CD4-positive, alpha-beta T cell treated with Interleukin-17A for 1 hour (primary cell): ENCODE data around the gene AP3B2.
A peak's percentile ranks its signal among the peaks of the same experiment; 100 is the strongest.

ENCODE experiments used
- DNase-seq: peaks from one replicate; pipeline ENCODE4 v3.0.0-alpha.2; 2020

The AP3B2 gene

DNA sequence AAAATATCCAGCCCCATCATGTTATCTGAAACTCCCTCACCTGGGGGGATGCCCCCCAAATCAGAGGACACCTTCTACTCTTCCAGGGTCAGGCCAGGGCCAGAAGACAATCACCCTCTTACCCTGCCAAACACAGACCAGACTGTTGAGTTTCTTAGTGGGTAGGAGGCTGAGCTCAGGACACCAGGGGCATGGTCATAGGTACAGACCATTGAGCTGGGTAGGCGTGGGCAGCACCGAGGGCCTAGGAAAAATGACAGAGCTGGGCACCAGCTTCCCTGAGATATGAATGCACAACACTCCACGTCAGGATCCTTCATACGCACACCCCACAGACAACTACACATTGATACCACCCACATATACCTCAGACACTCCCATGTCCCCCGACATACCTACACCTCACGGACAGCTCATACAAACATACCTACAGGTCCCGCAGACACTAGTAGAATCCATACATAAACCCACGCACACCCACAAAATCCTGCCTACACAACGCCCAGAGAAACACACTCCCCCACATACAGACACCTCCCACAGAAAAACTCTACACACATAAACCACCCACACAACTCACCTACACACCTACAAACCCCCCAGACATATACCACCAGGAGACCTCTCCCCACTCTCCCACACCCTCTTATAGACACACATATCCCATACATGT lies 11.8 kb downstream of the AP3B2 start:
- DNase-seq = no peak

DNA sequence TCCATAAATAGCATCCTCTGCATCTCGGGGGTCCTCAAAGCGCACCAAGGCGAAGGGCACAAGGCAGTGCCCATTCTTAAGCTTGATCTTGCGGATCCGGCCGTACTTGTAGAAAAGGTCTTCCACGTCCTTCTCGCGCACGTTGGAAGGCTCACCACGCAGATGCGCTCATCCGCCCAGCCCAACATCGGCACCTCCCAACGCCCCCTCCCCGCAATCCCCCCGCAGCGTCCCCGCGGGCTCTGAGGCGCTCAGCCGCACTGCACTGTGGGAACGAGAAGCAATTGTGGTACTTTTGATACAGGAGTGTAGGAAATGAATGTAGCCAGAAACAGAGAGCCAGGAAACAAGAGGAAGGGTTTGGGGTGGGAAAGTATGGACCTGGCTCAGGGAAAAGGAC lies 17.5 kb downstream of the AP3B2 start:
- no peak for DNase-seq

DNA sequence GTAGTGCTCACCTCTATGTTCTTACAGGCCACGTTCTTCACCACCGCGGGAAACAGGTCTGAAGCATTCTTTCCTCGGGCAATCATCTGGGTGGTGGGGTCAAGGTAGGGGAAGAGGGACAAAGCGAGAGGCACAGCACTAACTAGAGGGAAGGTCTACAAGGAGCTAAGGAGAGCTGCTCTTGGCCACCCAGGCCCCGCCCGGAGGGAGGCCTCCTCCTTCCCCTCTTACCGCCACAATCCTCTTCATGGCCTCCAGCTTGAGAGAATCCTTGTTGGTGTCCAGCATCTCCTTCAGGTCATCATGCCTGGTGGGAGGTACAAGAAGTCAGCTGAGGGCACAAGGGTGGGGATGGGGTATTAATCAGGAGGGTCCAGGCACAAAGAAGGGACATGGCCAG lies 20.5 kb downstream of the AP3B2 start:
- no peak for DNase-seq

DNA sequence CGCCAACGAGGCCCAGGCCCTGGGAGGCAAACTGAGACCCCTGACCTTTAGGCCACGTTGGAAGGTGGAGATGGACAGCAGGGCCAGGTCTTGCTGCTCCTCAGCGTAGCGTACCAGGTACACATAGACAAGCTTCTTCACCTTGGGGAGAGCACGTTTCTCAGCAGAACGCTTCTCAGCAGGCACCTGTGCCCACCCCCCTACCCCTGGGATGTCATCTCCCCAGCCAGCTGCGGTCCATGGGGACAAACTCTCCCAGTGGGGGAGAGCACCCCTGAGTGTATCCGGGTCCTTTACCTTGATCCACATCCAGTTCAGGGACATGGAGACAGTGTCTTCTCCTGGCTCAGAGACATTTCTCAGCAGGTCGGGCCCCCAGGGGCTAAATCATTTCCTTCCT lies 21.0 kb downstream of the AP3B2 start:
- no peak for DNase-seq

DNA sequence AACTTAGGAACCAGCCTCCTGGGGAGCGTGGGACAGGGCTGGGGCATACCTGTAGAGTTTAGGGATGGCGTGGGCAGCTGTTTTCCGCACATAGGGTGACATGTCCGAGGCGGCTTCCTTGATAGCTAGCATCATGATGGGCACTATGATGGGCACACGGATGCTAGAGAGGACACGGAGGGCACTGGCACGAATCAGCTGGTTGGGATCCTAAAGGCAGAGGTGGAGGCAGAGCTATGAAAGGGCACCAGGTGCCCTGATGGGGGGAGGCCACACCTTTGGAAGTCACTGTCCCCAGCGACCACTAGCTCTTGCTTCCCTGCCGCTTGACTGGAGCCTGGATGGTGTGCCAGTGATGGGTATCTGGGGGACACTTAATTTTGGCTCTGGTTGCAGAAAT lies 28.3 kb downstream of the AP3B2 start:
- DNase-seq = no peak

DNA sequence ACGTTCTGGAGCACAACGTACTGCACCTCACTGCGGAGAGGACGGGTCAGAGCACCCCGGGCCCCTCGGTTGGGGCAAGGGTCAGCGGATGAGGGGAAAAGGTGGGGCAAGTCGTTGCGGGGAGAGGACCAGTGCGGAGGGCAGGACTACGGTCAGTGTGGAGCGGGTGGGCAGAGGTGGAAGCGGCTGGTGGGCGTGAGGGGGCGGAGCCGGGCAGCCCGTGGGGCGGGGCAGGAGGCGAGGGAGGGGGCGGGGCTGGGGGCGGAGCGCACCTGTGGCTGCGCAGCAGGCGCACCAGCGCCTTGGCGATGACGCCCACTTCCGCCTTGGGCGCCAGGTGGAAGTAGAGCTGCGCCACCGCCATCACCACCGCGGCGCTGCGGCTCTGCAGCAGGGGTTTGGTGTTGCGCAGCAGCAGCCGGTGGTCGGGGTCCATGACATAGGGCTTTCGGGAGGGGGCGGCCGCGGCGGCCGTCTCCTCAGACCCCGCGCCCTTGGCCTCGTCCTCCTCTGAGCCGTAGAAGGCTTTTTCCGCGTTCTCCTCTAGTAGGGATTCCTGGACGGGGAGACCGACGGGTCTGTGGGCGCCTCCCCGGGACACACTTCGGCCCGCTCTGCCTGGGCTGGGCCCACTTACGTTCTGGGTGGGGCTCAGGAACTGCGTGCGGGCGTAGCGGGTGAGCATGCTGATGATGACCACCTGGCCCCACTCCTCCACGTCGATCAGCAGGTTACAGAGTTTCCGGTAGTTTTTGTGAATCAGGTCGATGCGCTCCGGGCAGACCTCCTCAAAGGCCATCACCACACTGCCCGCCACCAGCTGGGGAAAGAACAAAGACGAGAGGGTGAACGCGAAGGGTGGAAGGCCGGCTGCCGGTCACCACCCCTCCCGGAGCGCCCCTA lies 29.2 kb downstream of the AP3B2 start:
- DNase-seq = peak; percentile 86

DNA sequence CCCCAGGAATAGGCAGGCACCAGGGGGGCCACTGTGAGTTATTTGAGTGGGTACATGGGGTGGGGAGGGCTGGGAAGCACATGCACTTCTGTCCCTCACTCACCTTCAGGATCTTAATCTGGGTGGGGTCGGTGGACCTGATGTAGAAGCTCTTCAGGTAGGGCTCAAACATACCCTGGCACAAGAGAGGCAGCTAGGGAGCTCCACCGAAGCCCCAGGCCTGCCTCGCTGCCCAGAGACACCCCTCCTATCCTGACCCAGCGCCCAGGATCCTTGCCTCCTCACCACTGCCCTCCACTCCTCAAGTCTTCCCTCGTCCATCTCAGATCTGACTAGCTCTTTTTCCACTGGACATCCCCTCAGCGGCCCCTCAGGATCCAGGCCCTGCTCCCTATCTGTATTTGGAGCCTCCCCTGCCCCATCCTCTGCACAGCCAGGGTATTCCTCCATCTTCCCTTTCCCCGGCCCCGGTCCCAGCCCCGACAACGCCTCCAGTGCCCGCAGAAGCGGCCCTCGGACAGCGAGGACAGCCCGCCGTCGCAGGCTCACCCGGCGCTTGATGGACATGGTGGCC lies 30.0 kb downstream of the AP3B2 start:
- no peak for DNase-seq

DNA sequence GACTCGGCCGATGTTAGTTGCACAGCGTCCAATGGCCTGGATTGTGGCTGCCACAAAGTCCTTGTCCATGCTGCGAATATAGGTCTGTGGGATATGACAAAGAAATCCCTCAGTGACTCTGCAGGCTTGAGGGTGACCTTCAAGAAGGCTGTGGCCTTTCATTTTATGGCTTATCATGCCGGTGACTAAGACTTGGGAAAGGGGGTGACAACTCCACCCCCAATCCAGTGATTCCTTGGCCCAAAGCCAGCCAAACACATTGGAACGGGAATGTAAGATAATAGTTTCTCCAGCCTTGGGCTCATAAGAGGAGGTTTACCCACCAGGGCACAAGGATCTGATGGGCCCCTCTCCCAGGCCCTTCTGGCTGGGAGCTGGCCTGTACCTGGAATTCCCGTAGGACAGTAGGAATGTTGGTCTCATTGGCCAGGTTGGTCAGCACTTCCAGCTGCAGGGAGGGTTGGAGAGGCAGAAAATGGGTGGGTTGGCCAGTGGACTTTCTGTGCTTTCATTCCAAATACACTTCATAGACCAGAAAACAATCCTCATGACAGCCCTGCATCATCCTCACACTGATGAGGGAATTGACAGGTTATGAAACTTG lies 31.9 kb downstream of the AP3B2 start:
- DNase-seq = no peak

DNA sequence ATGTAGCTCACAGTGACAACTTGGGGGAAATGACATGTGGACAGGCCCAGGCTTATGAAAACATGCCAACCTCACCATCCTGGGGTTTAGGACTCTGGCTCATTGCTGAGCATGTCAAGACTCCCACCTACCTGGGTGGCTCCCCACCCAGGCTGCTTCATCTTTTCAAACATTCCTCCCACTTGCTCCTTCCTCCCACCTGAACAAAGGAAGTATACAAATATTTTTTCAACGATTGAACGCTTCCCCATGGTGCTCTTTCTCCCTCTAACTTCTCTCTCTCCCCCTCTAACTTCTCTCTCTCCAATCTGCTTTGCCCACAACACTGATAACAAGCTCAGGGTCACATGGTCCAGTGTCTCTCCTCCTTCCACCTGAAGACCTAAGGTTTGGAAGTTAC lies 34.8 kb downstream of the AP3B2 start:
- no peak for DNase-seq

DNA sequence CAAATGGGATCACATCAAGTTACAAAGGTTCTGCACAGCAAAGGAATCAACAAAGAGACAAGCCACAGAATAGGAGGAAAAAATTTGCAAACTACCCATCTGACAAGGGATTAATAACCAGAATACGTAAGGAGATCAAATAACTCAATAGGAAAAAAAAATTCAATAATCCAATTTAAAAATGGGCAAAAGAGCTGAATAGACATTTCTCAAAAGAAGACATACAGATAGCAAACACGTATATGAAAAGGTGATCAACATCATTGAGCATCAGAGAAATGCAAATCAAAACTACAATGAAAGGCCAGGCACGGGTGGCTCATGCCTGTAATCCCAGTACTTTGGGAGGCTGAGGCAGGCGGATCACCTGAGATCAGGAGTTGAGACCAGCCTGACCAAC lies 39.0 kb downstream of the AP3B2 start:
- DNase-seq = no peak

DNA sequence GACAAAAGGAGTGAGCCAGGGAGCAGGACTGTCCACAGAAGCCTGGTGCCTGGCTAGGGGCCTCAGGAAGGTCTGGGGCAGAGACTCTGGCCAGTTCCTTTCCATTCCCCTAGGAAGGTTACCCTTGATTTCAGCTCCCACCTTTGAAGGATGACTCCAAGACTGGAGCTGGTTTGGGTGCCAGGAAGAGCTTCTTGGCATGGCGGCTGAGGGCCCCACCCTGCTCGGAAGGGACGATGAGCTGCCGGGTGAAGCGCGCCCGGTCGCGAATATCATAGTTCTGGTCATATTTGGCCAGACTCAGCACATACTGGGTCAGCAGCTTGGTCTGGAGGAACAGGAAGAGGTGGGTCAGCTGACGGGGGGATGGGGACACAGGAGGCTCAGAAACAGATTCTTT lies 43.1 kb downstream of the AP3B2 start:
- DNase-seq = no peak

DNA sequence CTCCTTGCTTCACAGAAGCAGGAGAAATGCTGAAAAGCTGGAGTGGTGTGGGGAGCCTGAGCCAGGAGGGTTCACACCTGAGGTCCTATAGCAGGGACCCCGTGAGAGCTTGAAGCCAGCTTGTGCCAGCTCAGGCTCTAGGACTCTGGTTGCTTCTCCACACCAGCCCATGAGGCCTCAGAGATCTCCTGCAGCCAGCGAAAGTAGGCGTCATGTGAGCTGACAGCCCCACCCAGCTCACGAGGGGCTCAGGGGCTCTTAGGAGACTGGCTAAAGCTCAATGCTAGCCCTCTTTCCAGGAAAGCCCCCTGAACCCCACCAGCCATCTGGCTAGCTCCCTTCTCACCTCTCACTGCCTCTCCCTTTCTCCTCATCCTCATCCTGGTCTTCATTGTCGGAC lies 45.7 kb downstream of the AP3B2 start:
- no peak for DNase-seq

DNA sequence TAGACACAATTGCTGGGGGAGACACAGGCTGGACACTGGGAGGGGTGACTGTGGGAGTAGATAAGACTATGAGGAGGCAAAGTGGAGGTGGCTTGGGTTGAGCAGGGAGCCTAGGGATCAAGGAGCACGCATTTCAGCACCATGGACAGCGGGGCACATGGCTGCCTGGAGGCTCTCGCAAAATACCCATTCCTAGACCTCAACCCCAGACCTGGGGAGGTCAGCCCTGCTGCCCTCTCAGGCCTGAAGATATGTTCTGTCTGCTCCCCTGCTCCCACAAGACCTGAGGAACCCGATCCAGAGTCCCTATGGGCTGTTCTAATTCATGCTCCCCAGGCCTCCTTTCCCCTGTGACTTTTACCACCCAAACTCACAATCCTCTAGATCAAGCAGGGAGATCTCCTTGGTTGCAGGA lies 46.5 kb downstream of the AP3B2 start:
- peak; percentile 23 for DNase-seq

DNA sequence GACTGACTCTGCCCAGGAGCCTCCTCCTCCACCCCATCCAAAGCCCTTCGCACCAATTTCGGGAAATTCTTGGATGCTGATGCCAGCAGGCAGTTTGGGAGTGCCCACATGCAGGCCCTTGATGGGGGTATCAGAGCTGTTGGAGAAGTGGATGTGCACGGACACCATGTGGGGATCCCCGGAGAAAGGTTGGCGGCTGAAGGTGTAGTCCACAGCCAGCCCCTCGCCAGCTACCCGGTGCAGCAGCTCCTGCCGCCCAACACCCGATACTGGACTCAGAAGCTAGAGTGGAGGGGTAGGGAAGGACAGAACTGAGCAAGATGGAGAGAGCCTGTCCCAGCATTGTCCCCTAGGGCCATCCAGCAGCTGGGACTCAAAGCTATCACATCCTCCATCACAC lies 47.0 kb downstream of the AP3B2 start:
- DNase-seq = no peak

DNA sequence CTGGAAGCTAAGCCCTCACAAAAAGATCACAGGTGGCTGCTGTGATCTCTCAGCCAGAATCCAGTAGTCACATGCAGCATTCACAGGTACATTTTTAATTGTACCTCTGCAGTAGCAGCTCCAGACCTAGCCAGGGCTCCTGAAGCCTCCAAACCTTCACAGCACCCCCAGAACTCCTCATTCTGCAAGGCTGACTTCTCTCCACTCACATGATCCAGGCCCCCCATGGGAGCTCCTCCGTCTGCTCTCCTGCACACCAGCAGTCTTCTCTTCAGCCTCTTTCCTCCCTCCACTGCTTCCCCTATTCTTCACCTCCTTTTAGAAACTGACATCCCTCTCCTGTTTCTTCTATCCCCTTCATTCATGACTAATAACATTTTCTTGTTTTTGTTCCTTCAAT lies 49.3 kb downstream of the AP3B2 start:
- no peak for DNase-seq

DNA sequence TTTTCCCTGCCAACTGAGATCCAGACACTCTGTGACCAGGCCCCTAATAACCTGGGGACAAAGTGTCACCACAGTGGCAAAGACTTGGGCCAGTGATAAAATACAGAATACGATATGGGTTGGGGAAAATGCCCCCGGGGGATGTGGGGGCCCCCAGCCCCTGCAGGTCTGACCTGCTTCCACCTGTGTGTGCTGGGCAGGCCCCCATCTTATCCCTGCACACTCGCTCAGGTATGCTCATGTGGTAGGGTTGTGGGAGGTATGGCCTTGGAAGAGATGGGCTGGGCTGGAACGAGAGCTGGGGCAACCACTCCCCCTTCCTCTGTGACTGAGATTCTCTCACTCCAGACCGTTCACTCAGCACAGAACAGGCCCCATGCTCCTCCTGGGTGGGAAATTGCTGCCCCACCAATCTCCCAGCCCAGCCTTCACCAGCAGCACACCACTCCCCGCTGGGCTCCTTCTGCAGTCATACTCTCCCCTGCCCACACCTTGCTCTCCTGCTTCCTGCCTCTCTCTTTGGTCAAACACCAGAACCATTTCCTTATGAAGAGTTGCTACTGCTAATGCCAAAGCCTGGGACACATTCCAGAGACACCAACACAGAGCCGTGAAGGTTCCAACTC lies 52.9 kb downstream of the AP3B2 start:
- no peak for DNase-seq

DNA sequence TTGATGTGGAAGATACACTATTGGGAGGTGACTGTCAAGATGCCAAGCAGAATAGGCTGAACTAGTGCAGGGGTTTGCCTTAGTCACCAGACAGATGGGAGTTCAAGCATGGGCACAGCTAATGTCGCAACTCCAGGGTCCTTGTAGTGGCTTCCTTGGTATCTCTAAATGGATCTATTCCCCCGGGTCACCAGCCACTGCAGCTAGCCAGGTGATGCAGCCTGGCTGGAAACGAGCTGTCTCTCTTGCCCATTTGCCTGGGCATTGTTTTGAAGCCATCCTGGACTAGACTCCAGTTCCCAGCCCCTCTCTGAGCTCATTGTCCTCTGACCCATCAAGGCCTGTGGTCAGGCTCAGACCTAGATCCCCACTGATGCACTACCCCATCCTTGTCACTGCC lies 54.1 kb downstream of the AP3B2 start:
- no peak for DNase-seq

DNA sequence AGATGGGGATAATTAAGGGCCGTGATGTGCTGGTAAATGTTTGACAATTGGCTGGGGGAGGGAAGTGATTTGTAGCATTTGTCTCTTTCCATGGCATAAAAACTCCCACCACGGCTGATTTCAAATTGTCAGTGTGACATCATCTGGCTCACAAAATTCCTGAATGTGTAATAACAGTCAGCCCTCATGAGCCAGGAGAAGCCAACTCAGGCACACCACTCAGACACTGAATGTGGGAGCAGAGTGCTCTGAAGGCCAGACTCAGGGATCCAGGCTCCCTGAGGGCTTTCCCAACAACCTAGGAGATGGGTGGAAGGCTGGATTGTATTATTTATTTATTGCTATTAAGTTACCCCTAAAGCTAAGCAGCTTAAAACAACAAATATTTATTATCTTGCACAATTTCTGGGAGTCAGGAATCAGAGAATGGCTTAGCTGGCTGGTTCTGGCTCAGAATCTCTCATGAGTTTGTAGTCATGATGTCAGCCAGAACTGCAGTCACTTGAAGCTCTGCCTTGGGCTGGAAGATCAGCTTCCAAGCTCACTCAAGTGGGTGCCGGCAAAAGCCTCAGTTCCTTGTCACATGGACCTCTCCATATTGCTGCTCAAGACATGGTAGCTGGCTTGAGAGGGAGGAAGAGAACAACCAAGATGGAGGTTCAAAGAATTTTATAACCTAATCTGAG lies 56.0 kb downstream of the AP3B2 start:
- DNase-seq = no peak

DNA sequence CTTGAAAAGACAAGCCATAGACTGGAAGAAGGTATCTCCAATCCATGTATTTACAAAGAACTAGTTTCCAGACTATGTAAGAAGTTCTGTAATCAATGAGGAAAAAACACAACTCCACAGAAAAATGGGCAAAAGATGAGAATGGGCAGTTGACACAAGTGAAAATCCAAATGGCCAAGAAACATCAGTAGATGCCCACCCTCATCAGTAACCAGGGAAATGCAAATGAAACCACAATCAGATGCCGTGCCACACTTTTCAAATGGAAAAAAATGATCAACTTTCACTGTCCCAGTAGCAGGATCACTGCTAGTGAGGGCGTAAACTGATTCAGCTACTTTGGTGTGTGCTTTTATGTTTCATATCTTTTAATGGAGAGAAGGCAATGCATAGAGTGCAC lies 58.0 kb downstream of the AP3B2 start:
- DNase-seq = no peak

DNA sequence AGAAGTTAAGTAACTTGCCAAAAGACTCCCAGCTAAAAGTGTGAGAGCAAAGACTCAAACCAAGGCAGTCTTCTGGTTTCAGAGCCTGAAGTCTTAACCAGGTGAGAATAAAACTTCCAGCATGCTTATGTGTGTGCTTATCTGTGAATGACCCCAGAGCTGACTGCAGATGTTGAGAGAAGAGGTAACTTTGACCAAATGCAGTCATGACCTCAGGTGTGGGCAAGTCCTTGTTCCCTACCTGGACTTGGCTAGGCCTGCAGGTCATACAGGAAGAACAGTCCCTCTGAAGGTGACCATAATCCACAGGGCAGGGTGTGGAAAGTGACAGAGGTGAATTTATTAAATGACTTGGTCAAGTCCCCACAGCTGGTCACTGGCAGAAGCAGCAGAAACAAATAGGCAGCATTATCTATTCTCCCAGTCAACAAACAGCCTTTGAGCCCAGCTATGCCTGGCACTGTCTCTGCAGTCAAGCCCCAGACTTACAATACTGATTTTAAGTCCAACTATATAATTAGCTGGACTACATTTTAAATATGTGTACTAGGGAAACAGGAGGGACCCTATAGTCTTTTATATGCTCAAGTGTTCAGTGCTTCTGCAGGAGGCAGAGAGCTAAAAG lies 59.5 kb downstream of the AP3B2 start:
- DNase-seq = no peak

DNA sequence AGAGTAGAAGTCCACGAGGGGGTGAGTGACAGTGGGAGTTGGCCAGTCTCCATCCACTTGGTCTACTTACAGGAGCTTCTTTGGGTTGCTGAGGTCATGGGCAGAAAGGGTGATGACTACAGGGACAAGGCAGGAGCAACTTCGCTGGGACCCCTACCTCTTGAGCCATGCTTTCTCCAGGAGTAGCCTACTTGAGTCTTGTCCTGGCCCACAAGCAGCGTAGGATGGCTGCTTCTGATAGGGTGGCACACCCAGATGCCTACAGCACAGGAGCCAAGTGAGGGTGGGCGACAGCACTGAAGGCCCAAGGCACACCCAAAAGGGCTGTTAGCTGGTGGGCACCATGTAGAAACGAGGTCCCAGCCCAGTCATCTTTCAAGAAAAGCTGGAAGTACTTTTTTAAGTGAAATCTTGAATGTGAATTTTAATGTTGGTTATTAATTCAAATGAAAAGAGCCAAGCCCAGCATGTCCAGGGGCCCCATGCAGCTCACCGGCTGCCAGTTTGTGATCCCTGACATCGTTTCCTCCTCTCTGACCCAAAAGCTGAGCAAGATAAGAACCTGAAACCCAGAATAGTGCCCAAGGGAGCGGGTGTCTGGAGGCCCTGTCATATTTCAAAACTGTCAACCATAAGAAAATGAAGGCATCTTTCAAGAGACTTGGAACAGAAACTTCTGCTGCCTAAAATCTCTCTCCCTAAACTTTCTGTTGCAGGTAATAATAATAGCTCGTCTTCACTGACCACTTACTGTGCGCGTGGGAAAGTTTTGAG lies 60.3 kb downstream of the AP3B2 start:
- no peak for DNase-seq
